Measurements from ENCODE around the gene RUSC2.

The RUSC2 gene

GRCh38 chr9:35511453-35511852 lies 21.5 kb downstream of the RUSC2 start:
- no peak overlapping the region for H3K27ac ChIP-seq (ENCODE audit: insufficient read depth in 1 of 2, low read depth in 1 of 2, low read length in 2 of 2, poor library complexity in 1 of 2, severe bottlenecking in 2 of 2)
- H3K4me1 ChIP-seq (ENCODE audit: control extremely low read depth in 1 of 4, control insufficient read depth in 4 of 4, insufficient read depth in 4 of 4, low read length in 3 of 4): peaks cover 0 to 15% (median under 1%) of the 10 kb centered on the region in 4 experiments
- H3K4me3 ChIP-seq (ENCODE audit: control insufficient read depth in 1 of 7, extremely low read depth in 1 of 7, insufficient read depth in 4 of 7, low read depth in 2 of 7, low read length in 6 of 7): no peak overlapping the region
- H3K36me3 ChIP-seq (ENCODE audit: control insufficient read depth in 4 of 4, insufficient read depth in 4 of 4, low read length in 3 of 4): no peaks in the 10 kb centered on the region
- POLR2A ChIA-PET: no interaction called here
- no peak for DNase-seq
- WGBS (ENCODE audit: insufficient coverage): no CpG with 5 or more reads among the region's 1 CpG
- H3K9me3 ChIP-seq (ENCODE audit: control extremely low read depth in 1 of 5, control insufficient read depth in 4 of 5, insufficient read depth in 2 of 5, low read depth in 1 of 5, low read length in 4 of 5): no peaks in the 10 kb centered on the region
- CTCF ChIA-PET: interaction anchor here (0.9 to 1.3 kb wide), 3 partner anchors 32 to 42 kb away, joined by 3 read pairs; no protein-coding TSS in a partner anchor
- no peaks in the 10 kb centered on the region for H3K27me3 ChIP-seq (replicated peaks in 2 of 5; ENCODE audit: control insufficient read depth in 4 of 5, insufficient read depth in 5 of 5, low read length in 4 of 5)

GRCh38 chr9:35515766-35516165 lies 25.9 kb downstream of the RUSC2 start:
- peaks cover 2 to 45% (median 15%) of the 10 kb centered on the region in 4 experiments for H3K4me1 ChIP-seq (ENCODE audit: control extremely low read depth in 1 of 4, control insufficient read depth in 4 of 4, insufficient read depth in 4 of 4, low read length in 3 of 4)
- H3K4me3 ChIP-seq (ENCODE audit: control insufficient read depth in 1 of 7, extremely low read depth in 1 of 7, insufficient read depth in 4 of 7, low read depth in 2 of 7, low read length in 6 of 7): no peak overlapping the region
- ChIA-PET CTCF (interaction anchor here (1.0 to 1.4 kb wide), 4 partner anchors 8 to 38 kb away, joined by 3 to 5 read pairs (median 4); no protein-coding TSS in a partner anchor), POLR2A (interaction anchor here (0.6 kb wide), 1 partner anchor 243 kb away, joined by 3 read pairs; no protein-coding TSS in a partner anchor)
- H3K9me3 ChIP-seq (ENCODE audit: control extremely low read depth in 1 of 5, control insufficient read depth in 4 of 5, insufficient read depth in 2 of 5, low read depth in 1 of 5, low read length in 4 of 5): no peaks in the 10 kb centered on the region
- 87% methylated on average over 5 of the region's 7 CpGs for WGBS (ENCODE audit: insufficient coverage)
- no peaks in the 10 kb centered on the region for H3K36me3 ChIP-seq (ENCODE audit: control insufficient read depth in 4 of 4, insufficient read depth in 4 of 4, low read length in 3 of 4)
- H3K27ac ChIP-seq (ENCODE audit: insufficient read depth in 1 of 2, low read depth in 1 of 2, low read length in 2 of 2, poor library complexity in 1 of 2, severe bottlenecking in 2 of 2): no peak overlapping the region
- no peaks in the 10 kb centered on the region for H3K27me3 ChIP-seq (replicated peaks in 2 of 5; ENCODE audit: control insufficient read depth in 4 of 5, insufficient read depth in 5 of 5, low read length in 4 of 5)
- DNase-seq: no peak

GRCh38 chr9:35516479-35516878 lies 26.6 kb downstream of the RUSC2 start:
- Histone ChIP-seq H3K4me1 (ENCODE audit: control extremely low read depth in 1 of 4, control insufficient read depth in 4 of 4, insufficient read depth in 4 of 4, low read length in 3 of 4) (peaks cover 2 to 45% (median 15%) of the 10 kb centered on the region in 4 experiments), H3K4me3 (ENCODE audit: control insufficient read depth in 1 of 7, extremely low read depth in 1 of 7, insufficient read depth in 4 of 7, low read depth in 2 of 7, low read length in 6 of 7) (no peak overlapping the region), H3K27ac (ENCODE audit: insufficient read depth in 1 of 2, low read depth in 1 of 2, low read length in 2 of 2, poor library complexity in 1 of 2, severe bottlenecking in 2 of 2) (no peak overlapping the region), H3K36me3 (ENCODE audit: control insufficient read depth in 4 of 4, insufficient read depth in 4 of 4, low read length in 3 of 4) (no peaks in the 10 kb centered on the region), H3K9me3 (ENCODE audit: control extremely low read depth in 1 of 5, control insufficient read depth in 4 of 5, insufficient read depth in 2 of 5, low read depth in 1 of 5, low read length in 4 of 5) (no peaks in the 10 kb centered on the region), H3K27me3 (replicated peaks in 2 of 5; ENCODE audit: control insufficient read depth in 4 of 5, insufficient read depth in 5 of 5, low read length in 4 of 5) (no peaks in the 10 kb centered on the region)
- ChIA-PET CTCF (interaction anchor here (1.0 to 1.4 kb wide), 4 partner anchors 9 to 38 kb away, joined by 3 to 5 read pairs (median 4); no protein-coding TSS in a partner anchor), POLR2A (no interaction called here)
- DNase-seq: no peak
- 67% methylated on average over 1 of the region's 1 CpG for WGBS (ENCODE audit: insufficient coverage)

- Histone ChIP-seq H3K27ac (ENCODE audit: insufficient read depth in 1 of 2, low read depth in 1 of 2, low read length in 2 of 2, poor library complexity in 1 of 2, severe bottlenecking in 2 of 2) (no peak overlapping the region), H3K27me3 (replicated peaks in 2 of 5; ENCODE audit: control insufficient read depth in 4 of 5, insufficient read depth in 5 of 5, low read length in 4 of 5) (no peaks in the 10 kb centered on the region), H3K9me3 (ENCODE audit: control extremely low read depth in 1 of 5, control insufficient read depth in 4 of 5, insufficient read depth in 2 of 5, low read depth in 1 of 5, low read length in 4 of 5) (no peaks in the 10 kb centered on the region), H3K4me1 (ENCODE audit: control extremely low read depth in 1 of 4, control insufficient read depth in 4 of 4, insufficient read depth in 4 of 4, low read length in 3 of 4) (peaks cover 2 to 45% (median 15%) of the 10 kb centered on the region in 4 experiments), H3K36me3 (ENCODE audit: control insufficient read depth in 4 of 4, insufficient read depth in 4 of 4, low read length in 3 of 4) (no peaks in the 10 kb centered on the region), H3K4me3 (ENCODE audit: control insufficient read depth in 1 of 7, extremely low read depth in 1 of 7, insufficient read depth in 4 of 7, low read depth in 2 of 7, low read length in 6 of 7) (no peak overlapping the region)
- DNase-seq: peak in 1 of 3 donors; percentile 35
- CTCF ChIA-PET: interaction anchor here (1.2 to 1.3 kb wide), 2 partner anchors 10 to 37 kb away, joined by 3 to 5 read pairs; no protein-coding TSS in a partner anchor
- POLR2A ChIA-PET: no interaction called here
- 100% methylated on average over 3 of the region's 3 CpGs for WGBS (ENCODE audit: insufficient coverage)
Observed at GRCh38 chr9:35517131-35517530, 27.2 kb downstream of the RUSC2 start.

GRCh38 chr9:35517552-35518224 lies 27.8 kb downstream of the RUSC2 start:
- no peak overlapping the region for H3K27ac ChIP-seq (ENCODE audit: insufficient read depth in 1 of 2, low read depth in 1 of 2, low read length in 2 of 2, poor library complexity in 1 of 2, severe bottlenecking in 2 of 2)
- H3K4me1 ChIP-seq (ENCODE audit: control extremely low read depth in 1 of 4, control insufficient read depth in 4 of 4, insufficient read depth in 4 of 4, low read length in 3 of 4): peaks cover 2 to 45% (median 15%) of the 10 kb centered on the region in 4 experiments
- CTCF ChIA-PET: interaction anchor here (0.9 to 1.8 kb wide), 3 partner anchors 21 to 36 kb away, joined by 3 to 8 read pairs (median 4); no protein-coding TSS in a partner anchor

GRCh38 chr9:35518225-35518821 lies 28.4 kb downstream of the RUSC2 start:
- Histone ChIP-seq H3K27ac (ENCODE audit: insufficient read depth in 1 of 2, low read depth in 1 of 2, low read length in 2 of 2, poor library complexity in 1 of 2, severe bottlenecking in 2 of 2) (no peak overlapping the region), H3K4me3 (ENCODE audit: control insufficient read depth in 1 of 7, extremely low read depth in 1 of 7, insufficient read depth in 4 of 7, low read depth in 2 of 7, low read length in 6 of 7) (no peak overlapping the region), H3K27me3 (replicated peaks in 2 of 5; ENCODE audit: control insufficient read depth in 4 of 5, insufficient read depth in 5 of 5, low read length in 4 of 5) (no peaks in the 10 kb centered on the region), H3K36me3 (ENCODE audit: control insufficient read depth in 4 of 4, insufficient read depth in 4 of 4, low read length in 3 of 4) (no peaks in the 10 kb centered on the region), H3K9me3 (ENCODE audit: control extremely low read depth in 1 of 5, control insufficient read depth in 4 of 5, insufficient read depth in 2 of 5, low read depth in 1 of 5, low read length in 4 of 5) (no peaks in the 10 kb centered on the region), H3K4me1 (ENCODE audit: control extremely low read depth in 1 of 4, control insufficient read depth in 4 of 4, insufficient read depth in 4 of 4, low read length in 3 of 4) (peaks cover 2 to 45% (median 15%) of the 10 kb centered on the region in 4 experiments)
- POLR2A ChIA-PET: no interaction called here
- 96% methylated on average over 4 of the region's 4 CpGs for WGBS (ENCODE audit: insufficient coverage)
- CTCF ChIA-PET: interaction anchor here (0.9 to 1.8 kb wide), 4 partner anchors 12 to 35 kb away, joined by 3 to 8 read pairs (median 4); no protein-coding TSS in a partner anchor
- no peak for DNase-seq

More at GRCh38 chr9:35517552-35518224, 27.8 kb downstream of the RUSC2 start:
- DNase-seq: no peak
- no peaks in the 10 kb centered on the region for H3K27me3 ChIP-seq (replicated peaks in 2 of 5; ENCODE audit: control insufficient read depth in 4 of 5, insufficient read depth in 5 of 5, low read length in 4 of 5)
- no peaks in the 10 kb centered on the region for H3K36me3 ChIP-seq (ENCODE audit: control insufficient read depth in 4 of 4, insufficient read depth in 4 of 4, low read length in 3 of 4)
- WGBS (ENCODE audit: insufficient coverage): no CpG with 5 or more reads among the region's 3 CpGs
- H3K4me3 ChIP-seq (ENCODE audit: control insufficient read depth in 1 of 7, extremely low read depth in 1 of 7, insufficient read depth in 4 of 7, low read depth in 2 of 7, low read length in 6 of 7): no peak overlapping the region
- POLR2A ChIA-PET: no interaction called here
- no peaks in the 10 kb centered on the region for H3K9me3 ChIP-seq (ENCODE audit: control extremely low read depth in 1 of 5, control insufficient read depth in 4 of 5, insufficient read depth in 2 of 5, low read depth in 1 of 5, low read length in 4 of 5)

All from common myeloid progenitor, CD34-positive (primary cell).